ENCODE results near the gene DAPK2.
A peak's percentile ranks its signal among the peaks of the same experiment; 100 is the strongest.

DAPK2 gene

DNA sequence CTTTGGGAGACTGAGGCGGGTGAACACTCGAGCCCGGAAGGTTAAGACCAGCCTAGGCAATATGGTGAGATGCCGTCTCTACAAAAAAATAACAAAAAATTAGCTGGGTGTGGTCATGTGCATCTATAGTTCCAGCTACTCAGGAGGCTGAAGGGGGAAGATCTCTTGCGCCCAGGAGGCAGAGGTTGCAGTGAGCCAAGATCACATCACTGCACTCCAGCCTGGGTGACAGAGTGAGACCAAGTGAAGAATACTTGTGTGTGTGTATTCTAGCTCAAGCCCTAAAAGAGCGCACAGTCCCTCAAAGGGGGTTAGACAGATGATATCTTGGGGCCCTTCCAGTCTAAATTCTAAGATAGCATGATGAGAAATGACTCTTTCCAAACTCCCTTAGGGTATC is 23.7 kb downstream of the DAPK2 start:
- no peak for DNase-seq

- DNase-seq: no peak
Observed at GRCh38 chr15:64019764-64020163, 26.5 kb downstream of the DAPK2 start.

DNA sequence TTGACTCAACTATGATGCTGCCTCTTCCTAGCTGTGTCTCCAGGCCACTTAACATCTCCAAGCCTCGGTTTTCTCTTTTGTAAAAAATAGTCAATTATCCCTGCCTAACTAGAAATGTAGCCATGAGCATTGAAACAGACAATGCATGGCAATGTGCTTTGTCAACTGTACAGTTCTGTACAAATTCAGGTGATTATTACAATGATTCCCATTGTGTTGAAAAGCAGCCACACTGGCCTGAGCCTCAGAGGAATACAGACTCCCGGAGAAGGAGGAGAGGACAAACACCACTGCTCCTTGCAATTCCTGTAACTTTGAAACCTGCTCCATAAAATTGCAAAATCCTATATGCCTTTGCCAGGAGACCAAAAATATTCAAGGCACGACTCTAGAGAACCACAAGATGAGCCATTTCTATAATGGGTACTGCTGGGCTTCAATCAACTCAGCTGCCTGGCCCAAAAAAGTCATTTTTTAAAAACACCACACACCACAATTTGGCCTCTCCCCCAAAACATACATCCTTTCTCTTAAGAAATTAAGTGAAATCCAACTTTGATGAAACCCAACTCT is 28.6 kb downstream of the DAPK2 start:
- no peak for DNase-seq

- DNase-seq: no peak
Observed at GRCh38 chr15:64017082-64017588, 29.1 kb downstream of the DAPK2 start.

DNA sequence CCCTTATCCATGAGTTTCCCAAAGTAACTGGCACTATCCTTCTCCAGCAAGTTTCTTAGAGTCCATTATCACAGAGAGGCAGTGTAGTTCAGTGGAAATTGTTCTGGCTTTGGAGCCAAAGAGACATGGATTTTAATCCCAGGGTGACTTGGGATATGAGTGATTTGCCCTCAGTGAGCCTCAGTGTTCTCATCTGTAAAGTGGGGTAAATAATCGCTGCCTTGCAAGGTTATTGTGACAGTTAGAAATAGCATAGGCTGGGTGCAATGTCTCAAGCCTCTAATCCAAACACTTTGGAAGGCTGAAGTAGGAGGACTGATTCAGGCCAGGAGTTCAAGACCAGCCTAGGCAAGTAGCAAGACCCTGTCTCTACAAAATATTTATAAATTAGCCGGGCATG is 30.0 kb downstream of the DAPK2 start:
- DNase-seq: no peak

- no peak for DNase-seq
Observed at GRCh38 chr15:64014995-64015394, 31.3 kb downstream of the DAPK2 start.

DNA sequence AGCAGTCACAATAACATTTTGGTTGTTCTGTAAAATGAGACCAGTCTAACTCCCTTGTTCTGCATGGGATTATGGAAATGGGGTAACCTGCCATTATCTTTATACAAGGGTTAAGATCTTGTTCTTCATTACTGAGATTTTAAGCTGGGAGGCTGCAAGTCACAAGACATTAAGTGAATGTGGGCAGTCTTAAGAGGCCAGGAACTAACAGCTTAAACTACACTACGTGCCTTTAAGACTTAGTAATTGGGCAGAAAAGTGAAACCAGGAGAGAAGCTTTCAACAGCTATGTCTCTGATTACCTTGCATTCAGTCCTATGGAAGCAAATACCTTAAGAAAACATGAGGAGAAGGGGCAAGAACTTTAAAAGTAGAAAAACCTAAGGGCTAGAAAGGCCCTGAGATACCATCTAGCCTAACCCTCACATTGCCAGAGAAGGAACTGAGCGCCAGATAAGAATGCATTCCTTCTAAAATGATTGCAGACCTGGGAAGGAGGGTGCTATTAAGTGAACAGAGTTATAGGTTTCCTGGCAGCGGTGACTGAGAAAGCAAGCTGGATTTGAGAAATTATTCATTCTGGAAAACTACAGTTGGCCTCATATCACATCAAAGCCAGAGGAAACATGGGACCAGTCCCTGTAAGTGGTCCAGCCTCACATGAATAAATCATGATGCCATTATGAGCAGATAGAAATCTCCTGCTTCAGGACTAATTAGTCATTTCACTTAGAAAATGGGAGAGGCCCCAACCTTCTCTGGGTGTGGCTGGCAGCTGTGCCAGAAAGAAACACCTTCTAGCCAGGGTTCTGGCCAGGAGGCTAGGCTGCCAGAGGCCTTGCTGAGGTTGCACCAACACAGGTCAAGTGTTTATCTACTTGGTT is 32.9 kb downstream of the DAPK2 start:
- no peak for DNase-seq

- DNase-seq: no peak
Observed at GRCh38 chr15:64011736-64012135, 34.5 kb downstream of the DAPK2 start.

- DNase-seq: peak; percentile 91 to 92
Observed at GRCh38 chr15:64010719-64011118, 35.6 kb downstream of the DAPK2 start.

- DNase-seq: no peak
Observed at GRCh38 chr15:64009798-64010261, 36.5 kb downstream of the DAPK2 start.

- no peak for DNase-seq
Observed at GRCh38 chr15:64009241-64009640, 37.0 kb downstream of the DAPK2 start.

DNA sequence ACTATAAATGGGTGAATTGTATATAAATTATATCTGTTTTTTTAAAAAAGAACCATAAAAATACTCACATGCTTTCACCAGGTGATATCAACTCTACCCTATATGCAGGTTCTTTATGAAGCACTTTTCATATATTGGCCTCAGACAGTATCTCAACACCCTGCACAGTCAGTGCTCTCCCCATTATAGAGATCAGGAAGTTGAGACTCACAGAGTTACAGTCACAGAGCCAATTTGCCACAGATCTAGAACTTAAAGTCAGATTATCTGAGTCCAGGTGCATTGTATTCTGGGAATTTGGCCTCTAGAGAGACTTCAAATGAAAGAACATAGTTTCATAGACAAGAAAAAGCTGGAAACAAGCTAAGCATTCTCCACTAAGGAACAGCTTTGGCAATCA is 38.1 kb downstream of the DAPK2 start:
- no peak for DNase-seq

DNA sequence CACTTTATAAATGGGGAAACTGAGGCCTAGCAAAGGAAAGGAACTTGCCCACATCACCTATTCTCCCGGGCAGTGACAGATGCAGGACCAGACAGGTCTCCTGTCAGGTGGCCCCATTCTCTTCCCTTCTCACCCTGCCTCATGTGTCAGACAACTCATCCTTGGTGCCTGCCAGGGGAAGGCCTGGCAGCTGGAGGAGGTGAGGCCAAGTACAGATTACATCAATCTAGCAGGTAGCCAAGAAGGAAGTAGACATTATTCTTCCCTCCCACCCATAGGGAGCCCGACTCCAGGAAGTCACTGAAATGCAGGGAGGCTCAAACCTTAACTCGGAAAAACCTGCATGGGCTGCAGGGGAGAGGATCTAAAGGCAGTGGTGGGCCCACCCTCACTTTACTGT is 39.6 kb downstream of the DAPK2 start:
- DNase-seq: no peak

GRCh38 chr15:64004587-64004986 is 41.7 kb downstream of the DAPK2 start:
- no peak for DNase-seq

GRCh38 chr15:64004056-64004455 is 42.2 kb downstream of the DAPK2 start:
- DNase-seq: no peak

GRCh38 chr15:64003182-64003581 is 43.1 kb downstream of the DAPK2 start:
- DNase-seq: no peak

GRCh38 chr15:64001148-64001547 is 45.1 kb downstream of the DAPK2 start:
- peak; percentile 78 for DNase-seq

- no peak for DNase-seq
Observed at GRCh38 chr15:64000183-64000951, 45.9 kb downstream of the DAPK2 start.

- DNase-seq: peak; percentile 57 to 67
Observed at GRCh38 chr15:63999177-63999576, 47.1 kb downstream of the DAPK2 start.

DNA sequence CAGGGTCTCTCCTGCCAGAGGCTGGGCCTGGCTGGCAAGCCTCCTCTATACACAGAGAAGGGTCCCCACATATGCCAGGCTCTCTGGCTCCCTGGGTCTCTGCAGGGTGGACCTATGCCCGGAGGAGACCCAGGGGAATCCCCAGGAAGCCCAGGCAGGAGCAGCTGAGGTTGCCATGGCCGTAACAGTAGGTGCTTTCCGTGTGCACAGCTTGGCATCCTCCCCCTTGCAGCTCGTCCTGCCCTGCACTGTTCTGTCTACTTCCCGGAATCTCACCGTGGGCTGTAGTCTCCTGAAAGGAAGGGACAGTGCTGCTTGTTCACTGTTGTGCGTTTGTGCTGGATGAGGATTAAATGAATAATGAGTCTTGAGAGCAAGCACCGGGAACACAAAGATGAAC is 47.8 kb downstream of the DAPK2 start:
- DNase-seq: no peak

DNA sequence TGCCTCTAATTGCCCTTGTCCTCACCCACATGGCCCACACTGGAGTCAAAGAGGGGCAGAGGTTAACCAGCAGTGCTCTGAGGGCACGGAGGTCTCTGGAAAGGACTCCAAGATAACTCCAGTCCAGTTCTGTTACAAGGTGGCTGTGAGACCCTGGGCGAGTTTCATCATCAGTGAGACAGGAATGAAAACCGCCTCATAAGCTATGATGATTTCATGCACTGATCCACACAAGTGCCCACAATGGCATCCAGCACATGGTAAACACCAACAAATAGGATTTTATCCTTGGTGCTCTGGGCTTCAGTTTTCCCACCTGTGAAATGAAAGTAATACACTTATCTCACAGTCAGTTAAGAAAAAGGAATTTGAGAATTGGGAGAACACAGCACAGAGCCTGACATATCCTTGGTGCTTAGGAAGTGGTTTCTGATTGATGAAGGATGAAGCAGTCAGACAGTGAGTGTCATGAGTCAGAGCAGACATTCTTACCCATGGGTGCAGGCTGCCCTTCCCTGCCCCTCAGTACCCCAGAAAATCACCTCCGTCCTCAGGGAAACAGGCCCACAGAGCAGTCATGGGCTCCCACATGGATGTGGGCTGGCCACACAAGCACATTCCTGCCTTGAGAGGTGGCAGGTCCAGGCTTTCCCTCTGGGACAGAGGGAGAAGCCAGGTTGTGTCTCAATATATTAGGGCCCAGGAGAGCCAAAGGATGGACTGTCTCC is 48.4 kb downstream of the DAPK2 start:
- no peak for DNase-seq

GRCh38 chr15:63996794-63997357 is 49.4 kb downstream of the DAPK2 start:
- DNase-seq: no peak
